ENCODE results near the gene TUBB4A. TPM values are rescaled to one million over a fixed set of nuclear protein-coding genes. Genes with fewer than 3 reads are reported as not detected.

Gene TUBB4A
- total and polyA plus RNA-seq, 2 of the 8 experiments (the other 6 are each of a cell fraction or from before 2014, with no cell fraction given): 16.8 to 30.4 TPM

DNA sequence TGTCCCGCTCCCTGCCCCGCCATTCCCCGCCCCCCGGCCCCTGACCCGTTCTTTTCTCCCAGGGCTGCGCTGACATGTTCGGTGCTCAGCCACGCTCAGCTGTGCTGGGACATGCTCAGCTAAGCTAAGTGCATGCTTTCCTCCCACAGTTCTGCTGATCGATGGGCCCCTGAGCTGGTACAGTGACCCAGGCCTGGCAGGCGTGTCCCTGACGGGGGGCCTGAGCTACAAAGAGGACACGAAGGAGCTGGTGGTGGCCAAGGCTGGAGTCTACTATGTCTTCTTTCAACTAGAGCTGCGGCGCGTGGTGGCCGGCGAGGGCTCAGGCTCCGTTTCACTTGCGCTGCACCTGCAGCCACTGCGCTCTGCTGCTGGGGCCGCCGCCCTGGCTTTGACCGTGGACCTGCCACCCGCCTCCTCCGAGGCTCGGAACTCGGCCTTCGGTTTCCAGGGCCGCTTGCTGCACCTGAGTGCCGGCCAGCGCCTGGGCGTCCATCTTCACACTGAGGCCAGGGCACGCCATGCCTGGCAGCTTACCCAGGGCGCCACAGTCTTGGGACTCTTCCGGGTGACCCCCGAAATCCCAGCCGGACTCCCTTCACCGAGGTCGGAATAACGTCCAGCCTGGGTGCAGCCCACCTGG is 32.5 kb upstream of the TUBB4A start:
- Histone ChIP-seq H3K79me2 (ENCODE audit: control insufficient read depth in 1 of 2, insufficient read depth in 2 of 2, low read length in 2 of 2) (no peaks in the 10 kb centered on the region), H3K27ac (ENCODE audit: low read depth, low read length) (no peak overlapping the region), H2BK20ac (ENCODE audit: low read length) (no peak overlapping the region), H3K56ac (replicated peaks; ENCODE audit: insufficient read length, low read depth, low read length) (no peak overlapping the region), H2BK120ac (replicated peaks; ENCODE audit: low read depth, low read length) (no peak overlapping the region), H2BK12ac (ENCODE audit: low read depth, low read length) (peak overlapping the region; percentile 43; the same call in 1 of the 2 replicates), H4K91ac (replicated peaks; ENCODE audit: insufficient read length, low read length) (no peak overlapping the region), H4K20me1 (replicated peaks in 1 of 2; ENCODE audit: control insufficient read depth in 1 of 2, insufficient read depth in 2 of 2, low read length in 2 of 2) (peaks cover 0 to 4% of the 10 kb centered on the region in 2 experiments), H3K23me2 (ENCODE audit: low read depth, low read length) (peaks cover 20% of the 10 kb centered on the region), H3K4me3 (ENCODE audit: extremely low read depth in 1 of 4, insufficient read depth in 2 of 4, low read depth in 3 of 4, low read length in 4 of 4) (peak overlapping the region in 3 of 4 experiments; percentile 5 to 61 (median 12); a peak in 4 of 8 replicates), H2BK5ac (ENCODE audit: low read depth, low read length) (no peak overlapping the region), H3K79me1 (ENCODE audit: low read depth, low read length) (peaks cover 4% of the 10 kb centered on the region), H3K23ac (ENCODE audit: insufficient read length) (no peak overlapping the region), H2AFZ (ENCODE audit: low read length) (no peak overlapping the region), H3K9ac (replicated peaks in 1 of 4; ENCODE audit: extremely low read depth in 1 of 4, low read depth in 3 of 4, low read length in 3 of 4) (no peak overlapping the region), H4K5ac (ENCODE audit: insufficient read length, low read depth, low read length) (peak overlapping the region; percentile 16), H3K4me1 (replicated peaks in 1 of 4; ENCODE audit: control insufficient read depth in 3 of 4, insufficient read depth in 4 of 4, low read length in 3 of 4) (peaks cover 5 to 26% (median 14%) of the 10 kb centered on the region in 4 experiments), H3K4me2 (ENCODE audit: insufficient read depth in 1 of 2, low read depth in 2 of 2, low read length in 2 of 2) (peak overlapping the region; percentile 66 to 85), H2BK15ac (ENCODE audit: low read length) (no peak overlapping the region; the same call in 1 of the 2 replicates), H3K18ac (ENCODE audit: extremely low read depth, low read length) (peak overlapping the region; percentile 11), H4K8ac (ENCODE audit: extremely low read depth, insufficient read depth, low read length) (no peak overlapping the region), H3K14ac (ENCODE audit: insufficient read length) (no peak overlapping the region), H3K4ac (replicated peaks; ENCODE audit: insufficient read length, low read depth, low read length) (no peak overlapping the region), H3K36me3 (ENCODE audit: control insufficient read depth in 2 of 4, insufficient read depth in 4 of 4, low read length in 3 of 4) (no peaks in the 10 kb centered on the region; a peak in 1 of 8 replicates), H2AK5ac (ENCODE audit: low read depth, low read length) (no peak overlapping the region), H3K27me3 (replicated peaks in 1 of 4; ENCODE audit: control insufficient read depth in 3 of 4, extremely low read depth in 1 of 4, insufficient read depth in 3 of 4, low read length in 3 of 4) (peaks cover 17 to 43% (median 39%) of the 10 kb centered on the region in 4 experiments), H3K9me3 (ENCODE audit: insufficient read depth in 2 of 2, low read depth in 1 of 2, low read length in 1 of 2) (peaks cover 4 to 9% of the 10 kb centered on the region in 2 experiments; a peak in 2 of 4 replicates)
- CTCF ChIA-PET (ENCODE audit: partially characterized antibody): interaction anchor here (0.6 to 1.9 kb wide), 5 partner anchors 13 to 545 kb away, joined by 3 to 7 read pairs (median 4); no protein-coding TSS in a partner anchor
- DNase-seq (ENCODE audit: low read depth in 1 of 2, low spot score in 2 of 2) (peak in 1 of 2 experiments; percentile 71), FAIRE-seq (no peak)
- 43% methylated on average over 34 of the region's 40 CpGs; no CpG with 5 or more reads in 1 of the 2 experiments for WGBS, 2 experiments (ENCODE audit: extremely low coverage in 1 of 2, insufficient coverage in 1 of 2, insufficient read length in 1 of 2, insufficient replicate concordance in 2 of 2, low coverage in 1 of 2, low lambda C conversion rate in 2 of 2, missing lambda C conversion rate in 1 of 2)
- POLR2A ChIA-PET (ENCODE audit: partially characterized antibody): interaction anchor here (0.6 to 6.7 kb wide), 5 partner anchors 18 to 204 kb away, joined by 3 to 72 read pairs (median 3); no protein-coding TSS in a partner anchor
- TF ChIP-seq, protein P1, sequence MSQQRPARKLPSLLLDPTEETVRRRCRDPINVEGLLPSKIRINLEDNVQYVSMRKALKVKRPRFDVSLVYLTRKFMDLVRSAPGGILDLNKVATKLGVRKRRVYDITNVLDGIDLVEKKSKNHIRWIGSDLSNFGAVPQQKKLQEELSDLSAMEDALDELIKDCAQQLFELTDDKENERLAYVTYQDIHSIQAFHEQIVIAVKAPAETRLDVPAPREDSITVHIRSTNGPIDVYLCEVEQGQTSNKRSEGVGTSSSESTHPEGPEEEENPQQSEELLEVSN (IDR thresholded peaks at IDR 0.05): peak; percentile 42
- TF ChIP-seq CREB1 (IDR thresholded peaks at IDR 0.05): no peak
- TF ChIP-seq, protein P2, sequence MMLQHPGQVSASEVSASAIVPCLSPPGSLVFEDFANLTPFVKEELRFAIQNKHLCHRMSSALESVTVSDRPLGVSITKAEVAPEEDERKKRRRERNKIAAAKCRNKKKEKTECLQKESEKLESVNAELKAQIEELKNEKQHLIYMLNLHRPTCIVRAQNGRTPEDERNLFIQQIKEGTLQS (IDR thresholded peaks at IDR 0.05; ENCODE audit: insufficient read depth, low read depth, low read length): no peak
- 0 out of 2 replicates have a peak, but pooled peaks have one; percentile 31 for TF ChIP-seq RFX5 (IDR thresholded peaks at IDR 0.05; ENCODE audit: borderline replicate concordance, low read depth, low read length)
- TF ChIP-seq EZH2 (IDR thresholded peaks at IDR 0.05; ENCODE audit: low read depth, low read length, severe bottlenecking): peak; percentile 55
- TF ChIP-seq CBX5 (IDR thresholded peaks at IDR 0.05; ENCODE audit: low read depth, low read length): no peak
- no peak for TF ChIP-seq CTBP2 (IDR thresholded peaks at IDR 0.05; ENCODE audit: borderline replicate concordance, insufficient read depth, insufficient read length, low read length)
- TF ChIP-seq PHF8 (conservative IDR thresholded peaks at IDR 0.05; ENCODE audit: low read depth, low read length): no peak
- 0 out of 2 replicates have a peak, but pooled peaks have one; percentile 25 for TF ChIP-seq RBBP5 (IDR thresholded peaks at IDR 0.05; ENCODE audit: borderline replicate concordance, low read depth, low read length)
- no peak for TF ChIP-seq TAF7 (optimal IDR thresholded peaks at IDR 0.05; ENCODE audit: borderline replicate concordance, low read depth, low read length)

Data from H1 (cell line).